ENCODE measurements around the gene INTS7.

DNA sequence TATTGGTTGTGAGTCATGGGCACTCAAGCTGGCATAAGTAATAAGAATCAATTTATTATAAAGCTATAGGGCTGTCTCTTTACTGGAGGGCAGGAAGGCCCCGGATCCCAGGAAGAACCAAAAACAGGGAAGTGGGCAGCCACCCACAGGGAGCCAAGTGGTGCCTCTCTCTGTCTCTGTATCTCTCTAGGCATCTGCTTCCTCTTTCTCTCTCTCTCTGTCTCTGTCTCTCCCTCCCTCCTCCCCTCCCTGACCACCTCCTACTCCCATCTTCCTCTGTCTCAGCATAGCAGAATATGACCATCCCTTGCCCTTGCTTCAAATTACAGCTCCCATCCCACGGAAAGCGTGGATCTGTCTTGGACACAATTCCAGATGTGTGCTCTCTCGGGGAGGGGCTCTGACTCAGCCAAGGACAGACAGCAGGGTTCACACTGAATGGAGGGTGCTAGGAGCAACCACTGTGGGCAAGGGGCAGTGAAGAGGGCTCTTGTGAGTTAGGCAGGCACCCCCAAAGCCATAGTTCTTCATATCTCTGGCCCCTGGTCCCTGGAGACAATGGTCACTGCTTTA lies 124.4 kb downstream of the INTS7 start:
- TF ChIP-seq, protein P1, sequence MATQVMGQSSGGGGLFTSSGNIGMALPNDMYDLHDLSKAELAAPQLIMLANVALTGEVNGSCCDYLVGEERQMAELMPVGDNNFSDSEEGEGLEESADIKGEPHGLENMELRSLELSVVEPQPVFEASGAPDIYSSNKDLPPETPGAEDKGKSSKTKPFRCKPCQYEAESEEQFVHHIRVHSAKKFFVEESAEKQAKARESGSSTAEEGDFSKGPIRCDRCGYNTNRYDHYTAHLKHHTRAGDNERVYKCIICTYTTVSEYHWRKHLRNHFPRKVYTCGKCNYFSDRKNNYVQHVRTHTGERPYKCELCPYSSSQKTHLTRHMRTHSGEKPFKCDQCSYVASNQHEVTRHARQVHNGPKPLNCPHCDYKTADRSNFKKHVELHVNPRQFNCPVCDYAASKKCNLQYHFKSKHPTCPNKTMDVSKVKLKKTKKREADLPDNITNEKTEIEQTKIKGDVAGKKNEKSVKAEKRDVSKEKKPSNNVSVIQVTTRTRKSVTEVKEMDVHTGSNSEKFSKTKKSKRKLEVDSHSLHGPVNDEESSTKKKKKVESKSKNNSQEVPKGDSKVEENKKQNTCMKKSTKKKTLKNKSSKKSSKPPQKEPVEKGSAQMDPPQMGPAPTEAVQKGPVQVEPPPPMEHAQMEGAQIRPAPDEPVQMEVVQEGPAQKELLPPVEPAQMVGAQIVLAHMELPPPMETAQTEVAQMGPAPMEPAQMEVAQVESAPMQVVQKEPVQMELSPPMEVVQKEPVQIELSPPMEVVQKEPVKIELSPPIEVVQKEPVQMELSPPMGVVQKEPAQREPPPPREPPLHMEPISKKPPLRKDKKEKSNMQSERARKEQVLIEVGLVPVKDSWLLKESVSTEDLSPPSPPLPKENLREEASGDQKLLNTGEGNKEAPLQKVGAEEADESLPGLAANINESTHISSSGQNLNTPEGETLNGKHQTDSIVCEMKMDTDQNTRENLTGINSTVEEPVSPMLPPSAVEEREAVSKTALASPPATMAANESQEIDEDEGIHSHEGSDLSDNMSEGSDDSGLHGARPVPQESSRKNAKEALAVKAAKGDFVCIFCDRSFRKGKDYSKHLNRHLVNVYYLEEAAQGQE (IDR thresholded peaks at IDR 0.05; ENCODE audit: low read depth, low read length) = no peak
- TF ChIP-seq, protein P2, sequence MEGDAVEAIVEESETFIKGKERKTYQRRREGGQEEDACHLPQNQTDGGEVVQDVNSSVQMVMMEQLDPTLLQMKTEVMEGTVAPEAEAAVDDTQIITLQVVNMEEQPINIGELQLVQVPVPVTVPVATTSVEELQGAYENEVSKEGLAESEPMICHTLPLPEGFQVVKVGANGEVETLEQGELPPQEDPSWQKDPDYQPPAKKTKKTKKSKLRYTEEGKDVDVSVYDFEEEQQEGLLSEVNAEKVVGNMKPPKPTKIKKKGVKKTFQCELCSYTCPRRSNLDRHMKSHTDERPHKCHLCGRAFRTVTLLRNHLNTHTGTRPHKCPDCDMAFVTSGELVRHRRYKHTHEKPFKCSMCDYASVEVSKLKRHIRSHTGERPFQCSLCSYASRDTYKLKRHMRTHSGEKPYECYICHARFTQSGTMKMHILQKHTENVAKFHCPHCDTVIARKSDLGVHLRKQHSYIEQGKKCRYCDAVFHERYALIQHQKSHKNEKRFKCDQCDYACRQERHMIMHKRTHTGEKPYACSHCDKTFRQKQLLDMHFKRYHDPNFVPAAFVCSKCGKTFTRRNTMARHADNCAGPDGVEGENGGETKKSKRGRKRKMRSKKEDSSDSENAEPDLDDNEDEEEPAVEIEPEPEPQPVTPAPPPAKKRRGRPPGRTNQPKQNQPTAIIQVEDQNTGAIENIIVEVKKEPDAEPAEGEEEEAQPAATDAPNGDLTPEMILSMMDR (IDR thresholded peaks at IDR 0.05) = no peak
- TF ChIP-seq SIN3A (IDR thresholded peaks at IDR 0.05; ENCODE audit: borderline replicate concordance, low read depth, low read length) = no peak
- no peak for TF ChIP-seq TCF12 (IDR thresholded peaks at IDR 0.05)
- TF ChIP-seq FOSL2 (IDR thresholded peaks at IDR 0.05; ENCODE audit: borderline replicate concordance, low read depth) = no peak
- TF ChIP-seq MXI1 (IDR thresholded peaks at IDR 0.05; ENCODE audit: low read depth, low read length) = no peak
- no peak for TF ChIP-seq NRF1 (IDR thresholded peaks at IDR 0.05; ENCODE audit: low read depth, low read length)
